GM18511 (cell line): ENCODE results near the gene GLRX5.
A peak's percentile ranks its signal among the peaks of the same experiment; 100 is the strongest.
"Not testable (repeated sequence)": the region's sequence is repeated elsewhere in the genome, so short reads cannot be mapped to it uniquely, and the experiment has no call there.

Experiments
- ATAC-seq: cut with Tn5 transposase; IDR thresholded peaks from one replicate; pipeline ENCODE4 v1.9.1; 2021; ENCODE audit warnings: mild to moderate bottlenecking, moderate library complexity; ENCODE audit not compliant: unreplicated experiment

GLRX5 gene

GRCh38 chr14:95498622-95499353 is 36.1 kb upstream of the GLRX5 start:
- ATAC-seq, result no peak

- no peak for ATAC-seq
Measured at GRCh38 chr14:95499354-95499750, 35.5 kb upstream of the GLRX5 start.

GRCh38 chr14:95500201-95500681 is 34.6 kb upstream of the GLRX5 start:
- no peak for ATAC-seq

GRCh38 chr14:95500772-95501401 is 34.0 kb upstream of the GLRX5 start:
- no peak for ATAC-seq

GRCh38 chr14:95502381-95502950 is 32.4 kb upstream of the GLRX5 start:
- ATAC-seq, result no peak

- peak; percentile 54 for ATAC-seq
Measured at GRCh38 chr14:95503365-95504134, 31.3 kb upstream of the GLRX5 start.

GRCh38 chr14:95504135-95505029 is 30.5 kb upstream of the GLRX5 start:
- peak; percentile 31 for ATAC-seq

GRCh38 chr14:95505030-95505589 is 29.7 kb upstream of the GLRX5 start:
- ATAC-seq, result peak; percentile 66

- no peak for ATAC-seq
Measured at GRCh38 chr14:95507174-95507573, 27.7 kb upstream of the GLRX5 start.

GRCh38 chr14:95507701-95508103 is 27.1 kb upstream of the GLRX5 start:
- peak; percentile 38 for ATAC-seq

GRCh38 chr14:95508377-95508776 is 26.5 kb upstream of the GLRX5 start:
- ATAC-seq, result no peak

GRCh38 chr14:95509495-95509894 is 25.4 kb upstream of the GLRX5 start:
- ATAC-seq, result no peak

GRCh38 chr14:95510344-95510743 is 24.5 kb upstream of the GLRX5 start:
- not testable (repeated sequence) for ATAC-seq

- no peak for ATAC-seq
Measured at GRCh38 chr14:95510804-95511203, 24.0 kb upstream of the GLRX5 start.

GRCh38 chr14:95511687-95512086 is 23.2 kb upstream of the GLRX5 start:
- no peak for ATAC-seq

- ATAC-seq, result no peak
Measured at GRCh38 chr14:95513291-95513690, 21.6 kb upstream of the GLRX5 start.

- no peak for ATAC-seq
Measured at GRCh38 chr14:95514131-95515079, 20.4 kb upstream of the GLRX5 start.

- no peak for ATAC-seq
Measured at GRCh38 chr14:95515080-95515489, 19.8 kb upstream of the GLRX5 start.
